Panc1 (cell line): ENCODE results near the gene AMPH. TPM values are rescaled to one million over a fixed set of nuclear protein-coding genes. Genes with fewer than 3 reads are reported as not detected.

Experiments
- ATAC-seq: fragments of 200-7000 bp; cut with Tn5 transposase; 2 replicates; pipeline ENCODE4 v1.9.1; 2020; ENCODE audit warnings: mild to moderate bottlenecking, moderate library complexity
- BruUV-seq: library from RNA; stranded (reverse); fragments of 400-500 nt; replicated peaks from 2 replicates; lab custom pipeline; 2021; lab: Mats Ljungman, UMichigan
- CTCF ChIA-PET: fragments of 300-600 bp; sonication (Branson Sonifier 250); formaldehyde crosslinking; loops from one replicate; lab custom pipeline; 2022; ENCODE audit warnings: antibody characterized with exemption; lab: Charles Lee
- POLR2A ChIA-PET: fragments of 300-600 bp; sonication (Branson Sonifier 250); formaldehyde crosslinking; loops from one replicate; lab custom pipeline; 2022; ENCODE audit warnings: antibody characterized with exemption; lab: Charles Lee
- DNase-seq: peaks from one replicate; pipeline ENCODE4 v3.0.0-alpha.2; 2010; ENCODE audit warnings: low read depth, low spot score
- H3K27ac ChIP-seq: 2 replicates; pipeline ENCODE4 v1.5.1; 2011; ENCODE audit warnings: mild to moderate bottlenecking, low read length, inconsistent platforms
- H3K27me3 ChIP-seq: fragments of 200-500 bp; sonication (Bioruptor generic); 2 replicates; pipeline ENCODE4 v1.6.0; 2014; ENCODE audit warnings: low read length, inconsistent platforms; ENCODE audit not compliant: control insufficient read depth, insufficient read depth
- H3K36me3 ChIP-seq: fragments of 200-500 bp; sonication (Bioruptor generic); 2 replicates; pipeline ENCODE4 v1.5.1; 2014; ENCODE audit warnings: inconsistent platforms, mild to moderate bottlenecking, low read length, moderate library complexity; ENCODE audit not compliant: control insufficient read depth, insufficient read depth
- H3K4me1 ChIP-seq: 2 replicates; pipeline ENCODE4 v1.5.1; 2011; ENCODE audit warnings: inconsistent platforms, mild to moderate bottlenecking, low read length, moderate library complexity; ENCODE audit not compliant: control insufficient read depth, insufficient read depth
- H3K4me3 ChIP-seq, 2 experiments: 2 replicates each; pipeline ENCODE4 v1.5.1; 2011 to 2012; ENCODE audit warnings: low read depth in 2 of 2, low read length in 2 of 2, mild to moderate bottlenecking in 2 of 2, inconsistent platforms in 1 of 2, moderate library complexity in 1 of 2
- H3K9me3 ChIP-seq: fragments of 200-500 bp; sonication (Bioruptor generic); 2 replicates; pipeline ENCODE4 v1.5.1; 2014; ENCODE audit warnings: low read depth, mild to moderate bottlenecking, inconsistent platforms, low read length, moderate library complexity; ENCODE audit not compliant: control insufficient read depth, insufficient read depth
- CTCF ChIP-seq: fragments of 450-650 bp; IDR thresholded peaks from 2 replicates; pipeline ENCODE4 v1.5.1; 2017; ENCODE audit warnings: mild to moderate bottlenecking
- POLR2AphosphoS5 ChIP-seq: IDR thresholded peaks from 2 replicates; pipeline ENCODE4 v1.6.1; 2012; ENCODE audit warnings: mild to moderate bottlenecking, low read depth, low read length, moderate library complexity
- REST ChIP-seq, 2 experiments: IDR thresholded peaks; 2 replicates each; pipeline ENCODE4 v1.6.1; 2011 to 2012; ENCODE audit warnings: low read depth in 2 of 2, control low read depth in 1 of 2, low read length in 1 of 2, mild to moderate bottlenecking in 1 of 2, moderate library complexity in 1 of 2; ENCODE audit not compliant: insufficient read depth in 1 of 2
- SIN3A ChIP-seq: IDR thresholded peaks from 2 replicates; pipeline ENCODE4 v1.6.1; 2012; ENCODE audit warnings: low read depth, mild to moderate bottlenecking, low read length, moderate library complexity, borderline replicate concordance; ENCODE audit not compliant: insufficient read depth
- TCF7L2 ChIP-seq: IDR thresholded peaks from 2 replicates; pipeline ENCODE4 v1.6.1; 2011; ENCODE audit warnings: mild to moderate bottlenecking, low read depth, low read length, inconsistent platforms
- in situ Hi-C: cut with HindIII; loops from 2 replicates; pipeline ENCODE4 v1.10.0; 2016; ENCODE audit warnings: low sequenced_read_pairs, low pct_unique_long_range_greater_than_20kb
- intact Hi-C: fragments of 100-400 bp; cut with micrococcal nuclease; formaldehyde crosslinking; loops from one replicate; pipeline ENCODE4 v1.10.0; 2022; ENCODE audit not compliant: unreplicated experiment
- total RNA-seq: library from RNA; stranded (reverse); gene quantifications from one replicate; pipeline ENCODE4 v1.2.1, GENCODE V29; 2021; ENCODE audit not compliant: unreplicated experiment

Gene AMPH
- total RNA-seq, 1 experiment from 2014 or later = not detected

- DNase-seq (no peak), ATAC-seq (no peak)
- Histone ChIP-seq H3K9me3 (no peaks in the 10 kb centered on the region), H3K4me1 (no peaks in the 10 kb centered on the region), H3K27ac (no peak overlapping the region), H3K36me3 (no peaks in the 10 kb centered on the region), H3K27me3 (no peaks in the 10 kb centered on the region), H3K4me3 (no peak overlapping the region)
- CTCF ChIA-PET = no interaction called here
- TF ChIP-seq CTCF = no peak
- TF ChIP-seq POLR2AphosphoS5 = no peak
- no peak for TF ChIP-seq SIN3A
- TF ChIP-seq REST (IDR thresholded peaks at IDR 0.05; ENCODE audit: insufficient read depth in 1 of 2, low read depth in 2 of 2, low read length in 1 of 2) = no peak
- TF ChIP-seq TCF7L2 = no peak
- POLR2A ChIA-PET = no interaction called here
- intact Hi-C loops (no loop called here), in situ Hi-C loops (no loop called here)
- no TSS peak for BruUV-seq
These were observed 70.0 kb downstream of the AMPH start for GRCh38 chr7:38561166-38561565.

- Histone ChIP-seq H3K9me3 (no peaks in the 10 kb centered on the region), H3K4me1 (no peaks in the 10 kb centered on the region), H3K27me3 (no peaks in the 10 kb centered on the region), H3K4me3 (no peak overlapping the region), H3K36me3 (no peaks in the 10 kb centered on the region), H3K27ac (no peak overlapping the region)
- intact Hi-C loops = no loop called here
- no TSS peak for BruUV-seq
- no peak for ATAC-seq
- ChIA-PET POLR2A (no interaction called here), CTCF (no interaction called here)
- TF ChIP-seq CTCF = no peak
- no peak for TF ChIP-seq REST (IDR thresholded peaks at IDR 0.05; ENCODE audit: insufficient read depth in 1 of 2, low read depth in 2 of 2, low read length in 1 of 2)
- TF ChIP-seq POLR2AphosphoS5 = no peak
- no peak for TF ChIP-seq SIN3A
- no peak for TF ChIP-seq TCF7L2
- DNase-seq = no peak
- in situ Hi-C loops = no loop called here
These were observed 72.3 kb downstream of the AMPH start for GRCh38 chr7:38558761-38559345.
